OCI-LY3 (cell line): Measurements from ENCODE around the gene CARF.

ENCODE experiments used
- H2AFZ ChIP-seq: fragments of 200-600, 300-600 bp; shearing (Covaris generic); 2 replicates; pipeline ENCODE4 v1.6.0; 2014; ENCODE audit warnings: antibody characterized with exemption, low read depth, low read length
- H3K27ac ChIP-seq: fragments of 200-600, 300-600 bp; sonication (generic); 2 replicates; pipeline ENCODE4 v1.5.1; 2014; ENCODE audit warnings: mild to moderate bottlenecking, low read length, moderate library complexity, mixed read lengths
- H3K27me3 ChIP-seq: fragments of 200-600, 300-600 bp; sonication (generic); 2 replicates; pipeline ENCODE4 v1.6.1; 2014; ENCODE audit warnings: low read depth, low read length, mixed read lengths
- H3K36me3 ChIP-seq: fragments of 200-600, 300-600 bp; sonication (generic); replicated peaks from 2 replicates; pipeline ENCODE3; 2014; ENCODE audit warnings: low read depth, low read length, mixed read lengths
- H3K4me1 ChIP-seq: fragments of 300-600, 200-600 bp; sonication (generic); 2 replicates; pipeline ENCODE4 v1.6.1; 2014; ENCODE audit warnings: low read length, mixed read lengths
- H3K4me2 ChIP-seq: fragments of 200-600, 300-600 bp; sonication (generic); 2 replicates; pipeline ENCODE4 v1.6.1; 2014; ENCODE audit warnings: low read length, mixed read lengths
- H3K4me3 ChIP-seq: fragments of 300-600, 200-600 bp; sonication (generic); 2 replicates; pipeline ENCODE4 v1.5.1; 2014; ENCODE audit warnings: antibody characterized with exemption, mild to moderate bottlenecking, low read length, moderate library complexity
- H3K79me2 ChIP-seq: fragments of 300-600, 200-600 bp; shearing (Covaris generic); 2 replicates; pipeline ENCODE4 v1.6.1; 2014; ENCODE audit warnings: mild to moderate bottlenecking, low read length, mixed read lengths
- H3K9ac ChIP-seq: fragments of 300-600, 200-600 bp; shearing (Covaris generic); 2 replicates; pipeline ENCODE4 v1.6.0; 2014; ENCODE audit warnings: mild to moderate bottlenecking, low read length, moderate library complexity
- H3K9me3 ChIP-seq: fragments of 200-600, 300-600 bp; shearing (Covaris generic); 2 replicates; pipeline ENCODE4 v1.6.1; 2014; ENCODE audit warnings: low read length, mixed read lengths; ENCODE audit not compliant: insufficient read depth
- H4K20me1 ChIP-seq: fragments of 200-600, 300-600 bp; sonication (generic); 2 replicates; pipeline ENCODE4 v1.6.1; 2016; ENCODE audit warnings: low read length, mixed read lengths; ENCODE audit not compliant: insufficient read depth
- EZH2phosphoT487 ChIP-seq: fragments of 200-600 bp; shearing (Covaris generic); IDR thresholded peaks from 2 replicates; pipeline ENCODE4 v1.6.1; 2018; ENCODE audit warnings: antibody characterized with exemption, mixed run types, low read depth
- TF ChIP-seq, protein P1 (sequence below): fragments of 200-600, 300-600 bp; sonication (generic); IDR thresholded peaks from 2 replicates; pipeline ENCODE4 v1.5.1; 2014; ENCODE audit warnings: antibody characterized with exemption, low read length, low read depth

The CARF gene

GRCh38 chr2:203002054-203002821, 90.2 kb downstream of the CARF start:
- Histone ChIP-seq H2AFZ (no peak overlapping the region), H4K20me1 (no peaks in the 10 kb centered on the region), H3K4me1 (peaks cover 5% of the 10 kb centered on the region), H3K79me2 (no peaks in the 10 kb centered on the region), H3K27me3 (no peaks in the 10 kb centered on the region), H3K4me2 (no peak overlapping the region), H3K4me3 (no peak overlapping the region), H3K9ac (no peak overlapping the region), H3K9me3 (no peaks in the 10 kb centered on the region), H3K36me3 (no peaks in the 10 kb centered on the region), H3K27ac (no peak overlapping the region)
- no peak for TF ChIP-seq EZH2phosphoT487
- TF ChIP-seq, protein P1, sequence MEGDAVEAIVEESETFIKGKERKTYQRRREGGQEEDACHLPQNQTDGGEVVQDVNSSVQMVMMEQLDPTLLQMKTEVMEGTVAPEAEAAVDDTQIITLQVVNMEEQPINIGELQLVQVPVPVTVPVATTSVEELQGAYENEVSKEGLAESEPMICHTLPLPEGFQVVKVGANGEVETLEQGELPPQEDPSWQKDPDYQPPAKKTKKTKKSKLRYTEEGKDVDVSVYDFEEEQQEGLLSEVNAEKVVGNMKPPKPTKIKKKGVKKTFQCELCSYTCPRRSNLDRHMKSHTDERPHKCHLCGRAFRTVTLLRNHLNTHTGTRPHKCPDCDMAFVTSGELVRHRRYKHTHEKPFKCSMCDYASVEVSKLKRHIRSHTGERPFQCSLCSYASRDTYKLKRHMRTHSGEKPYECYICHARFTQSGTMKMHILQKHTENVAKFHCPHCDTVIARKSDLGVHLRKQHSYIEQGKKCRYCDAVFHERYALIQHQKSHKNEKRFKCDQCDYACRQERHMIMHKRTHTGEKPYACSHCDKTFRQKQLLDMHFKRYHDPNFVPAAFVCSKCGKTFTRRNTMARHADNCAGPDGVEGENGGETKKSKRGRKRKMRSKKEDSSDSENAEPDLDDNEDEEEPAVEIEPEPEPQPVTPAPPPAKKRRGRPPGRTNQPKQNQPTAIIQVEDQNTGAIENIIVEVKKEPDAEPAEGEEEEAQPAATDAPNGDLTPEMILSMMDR, result no peak

- H4K20me1 ChIP-seq, result no peaks in the 10 kb centered on the region
- TF ChIP-seq, protein P1, result no peak
- TF ChIP-seq EZH2phosphoT487, result no peak
- no peak overlapping the region for H3K4me2 ChIP-seq
- no peaks in the 10 kb centered on the region for H3K9me3 ChIP-seq
- no peaks in the 10 kb centered on the region for H3K4me1 ChIP-seq
- H3K79me2 ChIP-seq, result no peaks in the 10 kb centered on the region
- H2AFZ ChIP-seq, result no peak overlapping the region
- no peak overlapping the region for H3K27ac ChIP-seq
- no peak overlapping the region for H3K4me3 ChIP-seq
- no peaks in the 10 kb centered on the region for H3K36me3 ChIP-seq
- H3K9ac ChIP-seq, result no peak overlapping the region
- no peaks in the 10 kb centered on the region for H3K27me3 ChIP-seq
These were observed 91.6 kb downstream of the CARF start for GRCh38 chr2:203003716-203004115.

- Histone ChIP-seq H3K79me2 (no peaks in the 10 kb centered on the region), H3K27ac (peak within 1 kb of the TSS; percentile 30), H3K9me3 (no peaks in the 10 kb centered on the region), H3K36me3 (no peaks in the 10 kb centered on the region), H4K20me1 (no peaks in the 10 kb centered on the region), H3K4me1 (0 out of 2 replicates have a peak, but pooled peaks cover 8% of the 10 kb centered on the region), H2AFZ (peak within 1 kb of the TSS; percentile 88), H3K4me3 (peak within 1 kb of the TSS; percentile 79), H3K4me2 (peak within 1 kb of the TSS; percentile 89), H3K9ac (peak within 1 kb of the TSS; percentile 74), H3K27me3 (0 out of 2 replicates have a peak, but pooled peaks cover 4% of the 10 kb centered on the region)
- TF ChIP-seq EZH2phosphoT487, result no peak
- TF ChIP-seq, protein P1, result no peak
These were observed 102.6 kb downstream of the CARF start, which contains the start of gene NBEAL1 for GRCh38 chr2:203014456-203015199. NBEAL1 (plus strand) TSS chr2:203014875; CDS start chr2:203016385, 1,510 bp downstream.

GRCh38 chr2:203016716-203017115, 104.6 kb downstream of the CARF start:
- TF ChIP-seq, protein P1, result no peak
- TF ChIP-seq EZH2phosphoT487, result no peak
- Histone ChIP-seq H3K4me2 (no peak overlapping the region), H3K4me3 (no peak overlapping the region), H3K79me2 (no peaks in the 10 kb centered on the region), H3K27me3 (no peaks in the 10 kb centered on the region), H3K9me3 (no peaks in the 10 kb centered on the region), H3K27ac (no peak overlapping the region), H3K36me3 (no peaks in the 10 kb centered on the region), H3K4me1 (0 out of 2 replicates have a peak, but pooled peaks cover 8% of the 10 kb centered on the region), H3K9ac (no peak overlapping the region), H4K20me1 (no peaks in the 10 kb centered on the region), H2AFZ (no peak overlapping the region)
